SK-MEL-5 (cell line): ENCODE results near the gene SCAP. TPM values are rescaled to one million over a fixed set of nuclear protein-coding genes. Genes with fewer than 3 reads are reported as not detected.
A peak's percentile ranks its signal among the peaks of the same experiment; 100 is the strongest.
"Not testable (repeated sequence)": the region's sequence is repeated elsewhere in the genome, so short reads cannot be mapped to it uniquely, and the experiment has no call there.

Experiments used
- DNase-seq: peaks from one replicate; pipeline ENCODE4 v3.0.0-alpha.2; 2016; ENCODE audit warnings: low read depth, low spot score
- in situ Hi-C: cut with HindIII; loops from 2 replicates; pipeline ENCODE4 v1.10.0; 2016; ENCODE audit warnings: low sequenced_read_pairs, high pct_unique_total_duplicates, low pct_unique_long_range_greater_than_20kb
- total RNA-seq: library from RNA; depleted of rRNA; stranded (reverse); fragments of >200 nt; shearing (Covaris generic); gene quantifications from 2 replicates; pipeline ENCODE4 v1.2.3, GENCODE V29; 2014

The SCAP gene
- total RNA-seq, 1 experiment from 2014 or later = 60.7 TPM

- in situ Hi-C loops = no loop called here
These were observed 90.7 kb downstream of the SCAP start for GRCh38 chr3:47385007-47385406.

GRCh38 chr3:47384425-47384824 is 91.3 kb downstream of the SCAP start:
- in situ Hi-C loops = no loop called here
- no peak for DNase-seq

More at GRCh38 chr3:47385007-47385406, 90.7 kb downstream of the SCAP start:
- no peak for DNase-seq

GRCh38 chr3:47381317-47382157 is 94.2 kb downstream of the SCAP start:
- peak; percentile 89 for DNase-seq
- in situ Hi-C loops = no loop called here

GRCh38 chr3:47380601-47381316 is 95.0 kb downstream of the SCAP start, which contains the start of gene PTPN23:
PTPN23 (plus strand) TSS chr3:47381021; CDS start chr3:47381097, 76 bp downstream.
- in situ Hi-C loops = no loop called here
- peak; percentile 99 for DNase-seq

- in situ Hi-C loops = no loop called here
- DNase-seq = no peak
These were observed 95.6 kb downstream of the SCAP start for GRCh38 chr3:47380026-47380600.

GRCh38 chr3:47379411-47379899 is 96.3 kb downstream of the SCAP start:
- DNase-seq = no peak
- in situ Hi-C loops = no loop called here

GRCh38 chr3:47378869-47379268 is 96.9 kb downstream of the SCAP start:
- in situ Hi-C loops = no loop called here
- no peak for DNase-seq

- in situ Hi-C loops = no loop called here
- no peak for DNase-seq
These were observed 98.6 kb downstream of the SCAP start for GRCh38 chr3:47377186-47377585.

- in situ Hi-C loops = no loop called here
- no peak for DNase-seq
These were observed 99.3 kb downstream of the SCAP start for GRCh38 chr3:47376393-47376792.

GRCh38 chr3:47374587-47374986 is 101.2 kb downstream of the SCAP start:
- in situ Hi-C loops = no loop called here
- no peak for DNase-seq

GRCh38 chr3:47370887-47371697 is 104.6 kb downstream of the SCAP start:
- DNase-seq = no peak
- in situ Hi-C loops = no loop called here

- DNase-seq, in situ Hi-C loops: not testable (repeated sequence)
These were observed 105.7 kb downstream of the SCAP start for GRCh38 chr3:47370020-47370419.

GRCh38 chr3:47367631-47368030 is 108.1 kb downstream of the SCAP start:
- no peak for DNase-seq

GRCh38 chr3:47366833-47367232 is 108.9 kb downstream of the SCAP start:
- DNase-seq = no peak
- in situ Hi-C loops = no loop called here

More at GRCh38 chr3:47367631-47368030, 108.1 kb downstream of the SCAP start:
- in situ Hi-C loops = no loop called here

GRCh38 chr3:47365213-47366153 is 110.3 kb downstream of the SCAP start:
- no peak for DNase-seq
- in situ Hi-C loops = no loop called here
